Transverse colon (tissue), 4 donors: ENCODE results near the gene STX8.

Experiments used
- CTCF ChIP-seq, 5 experiments: fragments of 200-600 bp in 3 of 5; fragments of 450-650 bp in 2 of 5; sonication (generic) in 3 of 5; IDR thresholded peaks; 1 replicate in 2 of 5; 2 replicates in 3 of 5; pipeline ENCODE4 v1.5.1; 2016 to 2017; ENCODE audit warnings: antibody characterized with exemption in 5 of 5, inconsistent platforms in 3 of 5, mild to moderate bottlenecking in 2 of 5, moderate library complexity in 1 of 5
- POLR2A ChIP-seq: fragments of 450-650 bp; IDR thresholded peaks from one replicate; pipeline ENCODE4 v1.6.1; 2016; ENCODE audit warnings: antibody characterized with exemption, mild to moderate bottlenecking, moderate library complexity
- POLR2AphosphoS5 ChIP-seq, 3 donors: sonication (generic); formaldehyde crosslinking; IDR thresholded peaks; one replicate each; pipeline ENCODE4 v1.6.1; 2016; ENCODE audit warnings: antibody characterized with exemption in 3 of 3

- TF ChIP-seq CTCF (IDR thresholded peaks at IDR 0.05) (no peak), POLR2A (no peak), POLR2AphosphoS5 (IDR thresholded peaks at IDR 0.05) (no peak)
Measured at GRCh38 chr17:9306086-9306485, 269.5 kb downstream of the STX8 start.
